ENCODE measurements around the gene SUMO2. TPM values are rescaled to one million over a fixed set of nuclear protein-coding genes. Genes with fewer than 3 reads are reported as not detected.
"Not testable (repeated sequence)": the region's sequence is repeated elsewhere in the genome, so short reads cannot be mapped to it uniquely, and the experiment has no call there.

SUMO2 gene
- total and polyA plus RNA-seq, 8 donors, result 10.7 to 141 (median 62.7) TPM

GRCh38 chr17:75173526-75173925, 9.2 kb downstream of the SUMO2 start:
- intact Hi-C loops (cut with DNase I; ENCODE audit: low total_unique reads), result loop anchor here (10.0 kb wide), 1 partner anchor 59 kb away; no protein-coding TSS in a partner anchor

DNA sequence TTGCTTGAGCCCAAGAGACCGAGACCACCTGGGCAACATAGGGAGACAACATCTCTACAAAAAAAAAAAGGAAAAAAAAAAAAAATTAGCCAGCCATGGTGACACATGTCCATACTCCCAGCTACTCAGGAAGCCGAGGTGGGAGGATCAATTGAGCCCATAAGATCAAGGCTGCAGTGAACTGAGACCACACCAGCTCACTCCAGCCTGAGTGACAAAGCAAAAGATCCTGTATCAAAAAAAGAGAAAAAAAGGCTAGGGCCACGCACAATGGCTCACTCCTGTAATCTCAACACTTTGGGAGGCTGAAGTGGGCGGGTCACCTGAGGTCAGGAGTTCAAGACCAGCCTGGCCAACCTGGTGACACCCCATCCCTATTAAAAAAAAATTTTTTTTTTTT, 13.8 kb downstream of the SUMO2 start:
- Histone ChIP-seq H3K27me3 (no peaks in the 10 kb centered on the region), H3K4me1 (peaks cover 0 to 61% (median 18%) of the 10 kb centered on the region in 4 donors), H3K27ac (peak overlapping the region in 1 of 5 donors; percentile 25), H3K9me3 (no peaks in the 10 kb centered on the region), H3K36me3 (peaks cover 36 to 97% (median 90%) of the 10 kb centered on the region in 4 donors), H3K4me3 (no peak overlapping the region)
- intact Hi-C loops (cut with DNase I; ENCODE audit: low total_unique reads), result no loop called here
- WGBS, 5 donors, result 70 to 83% (median 77%) methylated on average over 4 of the region's 4 CpGs
- TF ChIP-seq, protein P1, sequence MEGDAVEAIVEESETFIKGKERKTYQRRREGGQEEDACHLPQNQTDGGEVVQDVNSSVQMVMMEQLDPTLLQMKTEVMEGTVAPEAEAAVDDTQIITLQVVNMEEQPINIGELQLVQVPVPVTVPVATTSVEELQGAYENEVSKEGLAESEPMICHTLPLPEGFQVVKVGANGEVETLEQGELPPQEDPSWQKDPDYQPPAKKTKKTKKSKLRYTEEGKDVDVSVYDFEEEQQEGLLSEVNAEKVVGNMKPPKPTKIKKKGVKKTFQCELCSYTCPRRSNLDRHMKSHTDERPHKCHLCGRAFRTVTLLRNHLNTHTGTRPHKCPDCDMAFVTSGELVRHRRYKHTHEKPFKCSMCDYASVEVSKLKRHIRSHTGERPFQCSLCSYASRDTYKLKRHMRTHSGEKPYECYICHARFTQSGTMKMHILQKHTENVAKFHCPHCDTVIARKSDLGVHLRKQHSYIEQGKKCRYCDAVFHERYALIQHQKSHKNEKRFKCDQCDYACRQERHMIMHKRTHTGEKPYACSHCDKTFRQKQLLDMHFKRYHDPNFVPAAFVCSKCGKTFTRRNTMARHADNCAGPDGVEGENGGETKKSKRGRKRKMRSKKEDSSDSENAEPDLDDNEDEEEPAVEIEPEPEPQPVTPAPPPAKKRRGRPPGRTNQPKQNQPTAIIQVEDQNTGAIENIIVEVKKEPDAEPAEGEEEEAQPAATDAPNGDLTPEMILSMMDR (IDR thresholded peaks at IDR 0.05), result no peak
- TF ChIP-seq POLR2A (IDR thresholded peaks at IDR 0.05), result no peak
- no peak for DNase-seq

More at GRCh38 chr17:75173526-75173925, 9.2 kb downstream of the SUMO2 start:
- no peaks in the 10 kb centered on the region for H3K27me3 ChIP-seq
- H3K4me3 ChIP-seq, result no peak overlapping the region
- H3K9me3 ChIP-seq, result no peaks in the 10 kb centered on the region
- 75 to 86% (median 81%) methylated on average over 4 of the region's 4 CpGs for WGBS, 5 donors
- peaks cover 0 to 70% (median 21%) of the 10 kb centered on the region in 4 donors for H3K4me1 ChIP-seq
- no peak overlapping the region for H3K27ac ChIP-seq
- H3K36me3 ChIP-seq, result peaks cover 52 to 99% (median 95%) of the 10 kb centered on the region in 4 donors
- TF ChIP-seq POLR2AphosphoS5 (IDR thresholded peaks at IDR 0.05) (no peak), POLR2A (IDR thresholded peaks at IDR 0.05) (no peak), EP300 (IDR thresholded peaks at IDR 0.05) (no peak)
- TF ChIP-seq, protein P1 (IDR thresholded peaks at IDR 0.05), result no peak
- DNase-seq, result no peak

- 94 to 98% (median 96%) methylated on average over 15 of the region's 15 CpGs for WGBS, 5 donors
These were observed 18.2 kb downstream of the SUMO2 start for GRCh38 chr17:75164606-75165005.

GRCh38 chr17:75163074-75163473, 19.7 kb downstream of the SUMO2 start:
- WGBS, 5 donors, result 79 to 88% (median 82%) methylated on average over 5 of the region's 5 CpGs
- TF ChIP-seq POLR2A (IDR thresholded peaks at IDR 0.05) (no peak), EP300 (IDR thresholded peaks at IDR 0.05) (no peak), POLR2AphosphoS5 (IDR thresholded peaks at IDR 0.05) (no peak)
- TF ChIP-seq, protein P1 (IDR thresholded peaks at IDR 0.05), result no peak
- DNase-seq, result no peak
- Histone ChIP-seq H3K4me3 (no peak overlapping the region), H3K27me3 (no peaks in the 10 kb centered on the region), H3K36me3 (peaks cover 18 to 50% (median 44%) of the 10 kb centered on the region in 4 donors), H3K27ac (no peak overlapping the region), H3K4me1 (peaks cover 0 to 32% (median 4%) of the 10 kb centered on the region in 4 donors), H3K9me3 (no peaks in the 10 kb centered on the region)
- intact Hi-C loops (cut with DNase I; ENCODE audit: low total_unique reads), result no loop called here

More at GRCh38 chr17:75164606-75165005, 18.2 kb downstream of the SUMO2 start:
- H3K9me3 ChIP-seq; H3K27ac ChIP-seq; DNase-seq; intact Hi-C loops (cut with DNase I; ENCODE audit: low total_unique reads); H3K27me3 ChIP-seq; H3K4me3 ChIP-seq: not testable (repeated sequence)
- Histone ChIP-seq H3K36me3 (peaks cover 19 to 64% (median 59%) of the 10 kb centered on the region in 4 donors), H3K4me1 (peaks cover 0 to 36% (median 8%) of the 10 kb centered on the region in 4 donors)

- no peak overlapping the region for H3K4me3 ChIP-seq
- WGBS, 5 donors, result 88 to 92% (median 91%) methylated on average over 5 of the region's 5 CpGs
- H3K4me1 ChIP-seq, result peaks cover 0 to 18% (median 4%) of the 10 kb centered on the region in 4 donors
- no peaks in the 10 kb centered on the region for H3K27me3 ChIP-seq
- peak overlapping the region in 3 of 5 donors; percentile 46 to 71 (median 58) for H3K27ac ChIP-seq
- intact Hi-C loops (cut with DNase I; ENCODE audit: low total_unique reads), result no loop called here
- TF ChIP-seq, protein P1 (IDR thresholded peaks at IDR 0.05), result no peak
- TF ChIP-seq POLR2A (IDR thresholded peaks at IDR 0.05) (no peak), POLR2AphosphoS5 (IDR thresholded peaks at IDR 0.05) (no peak), EP300 (IDR thresholded peaks at IDR 0.05) (no peak)
- peaks cover 0 to 23% (median 17%) of the 10 kb centered on the region in 4 donors for H3K36me3 ChIP-seq
- no peak for DNase-seq
- H3K9me3 ChIP-seq, result no peaks in the 10 kb centered on the region
These were observed 22.5 kb downstream of the SUMO2 start for GRCh38 chr17:75160211-75160610.

Measured in stomach (tissue), 9 donors.